Fibroblast of villous mesenchyme (primary cell): ENCODE data around the gene CCDC91. TPM values are rescaled to one million over a fixed set of nuclear protein-coding genes. Genes with fewer than 3 reads are reported as not detected.

Experiments used
- DNase-seq: peaks from one replicate; pipeline ENCODE4 v3.0.0-alpha.2; 2010; ENCODE audit warnings: low read depth
- H3K4me3 ChIP-seq: 2 replicates; pipeline ENCODE4 v1.5.1; 2011; ENCODE audit warnings: low read depth, mild to moderate bottlenecking, low read length
- CTCF ChIP-seq: IDR thresholded peaks from 2 replicates; pipeline ENCODE4 v1.5.1; 2012; ENCODE audit warnings: low read depth, mild to moderate bottlenecking, low read length; ENCODE audit not compliant: insufficient read depth
- total RNA-seq: library from RNA; depleted of rRNA; stranded (reverse); fragments of >200 nt; gene quantifications from 2 replicates; pipeline ENCODE4 v1.2.3, GENCODE V29; 2012

CCDC91 gene
- total RNA-seq, 1 donor, result 30.7 TPM

- H3K4me3 ChIP-seq, result no peak overlapping the region
- no peak for TF ChIP-seq CTCF
- no peak for DNase-seq
Observed at GRCh38 chr12:28574746-28575592, 384.7 kb downstream of the CCDC91 start.

- no peak overlapping the region for H3K4me3 ChIP-seq
- TF ChIP-seq CTCF, result no peak
- no peak for DNase-seq
Observed at GRCh38 chr12:28575593-28576205, 385.4 kb downstream of the CCDC91 start.

- no peak for TF ChIP-seq CTCF
- DNase-seq, result no peak
- H3K4me3 ChIP-seq, result no peak overlapping the region
Observed at GRCh38 chr12:28578361-28578760, 388.1 kb downstream of the CCDC91 start.

GRCh38 chr12:28578833-28579252 lies 388.6 kb downstream of the CCDC91 start:
- no peak for TF ChIP-seq CTCF
- no peak overlapping the region for H3K4me3 ChIP-seq
- DNase-seq, result peak; percentile 41

GRCh38 chr12:28582672-28583376 lies 392.6 kb downstream of the CCDC91 start:
- peak; percentile 52 for DNase-seq
- TF ChIP-seq CTCF, result no peak
- no peak overlapping the region for H3K4me3 ChIP-seq

GRCh38 chr12:28583701-28584261 lies 393.5 kb downstream of the CCDC91 start:
- peak; percentile 86 for DNase-seq
- H3K4me3 ChIP-seq, result no peak overlapping the region
- peak; percentile 38 for TF ChIP-seq CTCF
